GM21619 (cell line): ENCODE data around the gene RAD18.

Experiments used
- ATAC-seq: cut with Tn5 transposase; IDR thresholded peaks from one replicate; pipeline ENCODE4 v1.9.1; 2021; ENCODE audit not compliant: unreplicated experiment

RAD18 gene

DNA sequence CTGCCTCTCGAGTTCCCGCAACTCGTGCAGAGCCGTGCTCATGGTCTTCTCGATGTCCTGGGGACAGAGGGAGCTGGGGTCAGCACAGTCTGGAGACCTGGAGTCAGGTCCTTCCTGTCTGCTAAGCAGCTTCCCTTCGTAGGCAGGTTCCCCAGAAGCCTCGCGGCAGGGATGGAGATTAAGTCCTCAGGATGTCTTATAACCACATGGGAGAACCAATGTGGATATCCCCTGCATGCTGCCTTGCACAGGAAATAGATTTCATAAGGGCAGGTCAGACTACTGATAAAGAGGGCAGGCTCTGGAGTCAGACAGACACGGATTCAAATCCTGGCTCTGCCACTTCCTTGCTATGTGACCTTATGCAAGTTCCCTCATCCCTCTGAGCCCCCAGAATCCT, 22.6 kb upstream of the RAD18 start:
- no peak for ATAC-seq

DNA sequence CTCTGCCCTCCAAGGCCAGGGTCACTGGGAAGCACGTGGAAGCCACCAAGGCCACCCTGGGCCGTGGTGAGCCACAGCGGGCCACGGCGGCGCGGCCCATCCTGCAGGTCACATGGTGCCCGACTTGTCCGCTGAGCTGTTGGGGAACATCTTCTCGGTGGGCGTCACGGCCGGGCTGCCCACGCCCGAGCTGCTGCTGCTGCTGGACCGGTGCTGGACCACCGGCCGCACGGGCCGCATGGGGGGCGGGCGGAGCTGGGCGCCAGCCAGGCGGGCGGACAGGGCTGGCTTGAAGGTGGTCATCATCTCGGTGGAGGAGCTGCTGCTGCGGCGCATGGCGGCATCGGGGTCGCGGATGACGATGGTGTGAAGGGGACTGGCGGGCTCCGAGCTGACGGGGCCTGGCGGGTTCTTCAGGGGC, 22.1 kb upstream of the RAD18 start:
- ATAC-seq: no peak

DNA sequence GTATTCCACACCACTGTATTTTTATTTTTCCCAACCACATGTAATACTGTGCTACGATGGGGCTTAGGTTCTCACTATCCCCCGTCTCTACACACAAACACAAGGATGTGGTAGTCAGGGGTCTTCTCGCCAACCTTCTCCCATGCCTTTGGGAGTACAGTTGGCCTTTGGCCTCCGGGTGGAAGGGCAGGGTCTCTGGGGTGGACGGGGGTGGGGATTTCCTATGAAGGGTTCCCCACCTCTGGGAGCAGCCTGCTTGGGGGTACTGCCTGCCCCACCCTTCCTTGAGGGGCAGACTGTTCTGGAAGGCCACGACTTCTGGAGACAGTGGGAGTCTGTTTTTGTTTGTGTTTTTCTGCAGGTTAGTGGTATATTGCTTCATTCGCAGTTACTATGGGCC, 21.3 kb upstream of the RAD18 start:
- ATAC-seq: no peak

DNA sequence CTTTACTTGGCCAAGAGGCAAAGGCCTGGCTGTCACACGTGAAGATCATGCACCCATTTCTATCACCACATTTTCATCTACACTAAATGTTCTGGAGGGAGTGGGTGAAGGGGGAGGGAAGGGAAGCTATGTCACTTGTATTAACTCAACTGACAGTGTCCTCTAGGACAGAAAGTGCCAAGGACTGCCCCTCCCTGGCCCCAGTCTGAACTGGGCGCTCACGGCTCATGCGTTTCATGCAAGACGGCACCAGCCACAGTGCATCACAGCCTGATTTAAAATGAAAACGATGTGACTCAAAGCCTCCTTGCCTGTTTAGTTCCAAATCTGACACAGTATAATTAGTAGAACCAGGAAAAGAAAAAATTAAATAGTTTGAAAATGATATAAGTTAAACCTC, 20.8 kb upstream of the RAD18 start:
- ATAC-seq: no peak

DNA sequence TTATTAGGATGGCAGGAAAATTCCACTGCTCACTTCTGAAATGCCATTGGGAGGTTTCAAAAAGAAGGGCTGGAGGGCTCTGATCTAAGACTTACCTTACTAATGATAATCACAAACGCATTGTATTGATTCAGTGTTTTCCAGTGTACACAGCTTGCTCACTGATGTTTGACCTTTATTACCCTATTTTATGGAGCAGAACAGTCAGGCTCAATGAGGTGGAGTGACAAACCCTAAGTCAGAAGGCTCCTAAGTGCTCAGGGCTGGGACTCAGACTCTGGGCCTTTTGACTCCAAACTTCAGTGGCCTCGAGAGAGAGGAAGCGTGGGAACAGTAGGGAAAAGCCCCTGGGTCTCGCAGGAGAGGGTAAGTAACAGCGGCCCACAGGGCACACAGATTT, 20.3 kb upstream of the RAD18 start:
- ATAC-seq: no peak

DNA sequence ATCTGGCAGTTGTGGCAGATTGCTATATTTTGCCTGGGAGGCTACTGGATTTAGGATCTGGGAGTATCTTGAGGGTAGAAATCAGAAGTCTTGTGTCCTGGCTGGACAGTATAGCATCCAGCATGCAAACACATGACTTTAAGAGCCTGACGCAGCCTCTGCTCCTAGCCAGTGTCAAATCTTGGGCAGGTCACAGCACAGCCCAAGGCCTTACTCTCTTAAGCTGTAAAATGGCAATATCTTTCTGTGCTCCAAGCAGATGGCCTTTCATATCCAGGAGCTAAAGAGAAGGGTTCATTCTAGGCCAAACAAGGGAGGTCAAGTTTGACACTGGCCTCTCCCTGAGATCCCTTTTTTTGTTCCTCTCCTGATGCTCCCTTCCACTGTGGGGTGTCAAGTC, 19.8 kb upstream of the RAD18 start:
- no peak for ATAC-seq

DNA sequence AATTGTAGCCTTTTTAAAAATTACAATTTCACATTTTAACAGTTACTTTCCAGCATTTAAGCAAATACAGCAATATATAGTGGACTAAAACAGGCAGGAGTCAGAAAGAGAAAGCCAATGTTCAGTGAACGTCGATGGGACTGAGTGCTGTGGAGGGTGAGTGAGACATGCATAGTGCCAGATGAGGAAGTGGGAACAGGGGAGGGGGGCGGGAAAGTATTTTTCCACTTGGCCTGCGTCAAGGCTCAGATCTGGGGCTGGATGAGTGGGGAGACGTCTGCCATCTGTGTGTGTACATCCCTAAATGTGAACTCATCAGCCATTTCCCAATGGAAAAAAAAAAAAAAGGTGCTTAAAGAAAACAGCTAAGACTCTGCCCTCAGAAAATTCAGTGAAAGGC, 19.2 kb upstream of the RAD18 start:
- ATAC-seq: no peak

DNA sequence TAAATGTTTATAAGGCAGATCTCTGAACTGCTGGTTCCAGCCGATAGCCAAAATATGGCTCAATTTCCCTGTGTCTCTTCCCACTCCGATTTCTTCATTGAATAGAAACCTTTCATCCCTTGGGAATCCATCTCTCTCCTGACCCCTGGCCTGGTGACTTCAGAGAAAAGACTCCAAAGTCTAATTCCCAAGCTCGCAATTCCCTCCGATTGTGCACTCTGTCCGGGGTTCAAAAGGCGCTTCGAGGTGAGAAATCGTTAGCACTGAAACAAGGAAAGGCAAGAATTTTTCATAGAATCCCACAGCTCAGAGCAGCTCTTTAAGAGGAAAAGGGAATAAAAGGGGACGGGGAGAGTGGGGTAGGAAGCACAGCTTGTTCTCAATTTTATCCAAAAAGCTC, 18.4 kb upstream of the RAD18 start:
- no peak for ATAC-seq

DNA sequence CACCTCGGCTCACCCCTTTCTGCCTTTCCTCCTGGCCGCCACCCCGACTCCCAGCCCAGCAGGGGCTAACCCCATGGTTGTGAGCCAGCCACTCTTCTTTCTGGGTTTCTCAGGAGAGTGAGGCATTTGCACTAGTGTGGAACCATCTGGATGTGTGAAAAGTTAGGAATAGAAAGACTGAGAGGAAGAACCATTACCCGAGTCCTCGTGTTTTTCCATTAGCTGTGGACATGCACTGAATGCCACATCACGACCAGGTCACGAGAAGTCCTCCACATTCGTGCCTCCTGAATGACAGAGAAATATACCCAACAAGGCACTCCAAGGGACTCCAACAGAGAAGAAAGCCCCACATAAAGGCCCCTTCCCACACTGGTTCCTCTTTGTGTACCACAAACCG, 18.0 kb upstream of the RAD18 start:
- ATAC-seq: no peak

DNA sequence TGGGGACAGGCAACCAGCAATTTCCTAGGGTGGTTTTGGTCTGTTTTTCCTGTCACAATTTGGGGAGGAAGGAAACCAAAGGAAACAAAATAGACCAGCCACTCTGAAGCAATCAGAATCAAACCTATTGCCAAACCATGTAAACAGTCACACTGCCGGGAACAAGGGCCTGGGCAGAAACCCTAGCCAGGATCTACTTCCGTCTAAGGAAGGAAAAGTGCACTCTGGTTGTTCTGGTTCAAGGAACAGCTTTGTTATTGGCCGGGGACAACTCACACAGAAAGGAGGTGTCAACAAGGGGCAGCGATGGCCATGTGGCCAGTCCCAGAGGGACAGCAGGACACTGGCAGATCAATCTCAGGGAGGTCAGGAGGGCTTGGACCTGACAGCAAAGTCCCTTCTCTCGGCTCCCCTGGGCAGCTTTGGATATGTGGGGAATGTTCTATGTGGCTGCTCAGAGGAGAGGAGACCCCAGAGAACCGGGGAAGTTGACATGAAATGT, 17.5 kb upstream of the RAD18 start:
- ATAC-seq: no peak

DNA sequence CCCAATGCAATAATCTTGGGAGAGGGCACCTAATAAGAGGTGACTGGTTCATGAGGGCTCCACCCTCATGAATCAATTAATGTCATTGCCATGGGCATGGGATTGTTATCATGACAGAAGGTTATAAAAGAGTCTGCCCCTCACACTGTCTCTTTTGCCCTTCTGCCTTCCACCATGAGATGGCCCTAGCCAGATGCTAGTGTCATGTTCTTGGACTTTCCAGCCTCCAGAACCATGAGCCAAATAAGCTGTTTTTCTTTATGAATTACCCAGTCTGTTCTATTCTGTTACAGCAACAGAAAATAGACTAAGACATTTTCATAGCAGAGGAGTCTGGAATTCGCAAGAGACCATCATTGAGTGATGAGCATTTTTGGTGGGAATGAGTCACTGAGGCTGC, 16.0 kb upstream of the RAD18 start:
- ATAC-seq: no peak

DNA sequence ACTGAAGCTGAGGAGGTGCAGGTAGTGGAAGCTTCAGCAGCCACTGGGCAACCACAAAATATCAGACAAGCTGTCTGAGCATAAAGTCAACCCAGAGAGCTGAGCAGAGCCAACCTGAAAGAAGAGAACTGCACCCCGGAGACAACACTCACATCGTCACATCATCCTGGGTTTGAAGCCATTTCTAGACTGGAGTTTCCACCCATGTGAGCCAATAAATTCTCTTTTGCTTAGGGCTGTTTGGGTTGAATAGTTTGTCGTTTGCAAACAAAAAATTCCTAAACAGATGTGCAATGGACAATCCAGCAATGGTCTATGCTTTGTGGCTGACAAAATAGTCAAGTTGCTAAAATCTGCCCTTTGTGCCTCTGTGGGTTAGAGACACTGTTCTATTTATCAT, 15.3 kb upstream of the RAD18 start:
- no peak for ATAC-seq

DNA sequence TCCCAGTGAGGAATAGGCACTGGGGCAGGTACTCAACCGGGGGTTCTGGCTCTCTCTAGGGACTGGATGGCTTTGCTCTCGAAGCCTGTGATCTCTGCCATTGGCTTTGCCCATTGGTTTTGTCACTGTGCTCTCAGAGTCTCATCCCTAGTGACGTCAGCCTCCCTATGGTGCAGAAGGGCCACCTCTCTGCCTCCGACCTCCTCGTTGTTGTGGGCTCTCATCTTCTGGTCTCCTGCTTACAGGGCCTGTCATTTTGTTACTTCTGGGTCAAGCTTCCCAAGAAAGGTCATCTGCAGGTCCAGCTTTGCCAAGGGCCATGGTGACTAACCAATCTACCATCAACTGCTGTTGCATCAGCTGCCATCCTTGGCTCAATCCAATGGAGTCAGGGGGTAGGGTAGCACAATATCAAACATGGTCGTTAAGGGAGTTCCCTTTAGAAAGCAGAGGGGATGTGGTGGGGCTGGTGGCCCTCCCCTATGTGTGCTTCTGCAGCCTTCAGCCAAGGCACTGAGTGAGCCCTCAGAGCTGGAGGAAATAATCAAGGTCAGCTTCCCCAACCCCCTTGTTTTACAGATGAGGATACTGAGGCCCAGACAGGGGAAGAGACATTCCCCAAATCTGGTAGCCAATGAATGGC, 13.4 kb upstream of the RAD18 start:
- ATAC-seq: no peak

DNA sequence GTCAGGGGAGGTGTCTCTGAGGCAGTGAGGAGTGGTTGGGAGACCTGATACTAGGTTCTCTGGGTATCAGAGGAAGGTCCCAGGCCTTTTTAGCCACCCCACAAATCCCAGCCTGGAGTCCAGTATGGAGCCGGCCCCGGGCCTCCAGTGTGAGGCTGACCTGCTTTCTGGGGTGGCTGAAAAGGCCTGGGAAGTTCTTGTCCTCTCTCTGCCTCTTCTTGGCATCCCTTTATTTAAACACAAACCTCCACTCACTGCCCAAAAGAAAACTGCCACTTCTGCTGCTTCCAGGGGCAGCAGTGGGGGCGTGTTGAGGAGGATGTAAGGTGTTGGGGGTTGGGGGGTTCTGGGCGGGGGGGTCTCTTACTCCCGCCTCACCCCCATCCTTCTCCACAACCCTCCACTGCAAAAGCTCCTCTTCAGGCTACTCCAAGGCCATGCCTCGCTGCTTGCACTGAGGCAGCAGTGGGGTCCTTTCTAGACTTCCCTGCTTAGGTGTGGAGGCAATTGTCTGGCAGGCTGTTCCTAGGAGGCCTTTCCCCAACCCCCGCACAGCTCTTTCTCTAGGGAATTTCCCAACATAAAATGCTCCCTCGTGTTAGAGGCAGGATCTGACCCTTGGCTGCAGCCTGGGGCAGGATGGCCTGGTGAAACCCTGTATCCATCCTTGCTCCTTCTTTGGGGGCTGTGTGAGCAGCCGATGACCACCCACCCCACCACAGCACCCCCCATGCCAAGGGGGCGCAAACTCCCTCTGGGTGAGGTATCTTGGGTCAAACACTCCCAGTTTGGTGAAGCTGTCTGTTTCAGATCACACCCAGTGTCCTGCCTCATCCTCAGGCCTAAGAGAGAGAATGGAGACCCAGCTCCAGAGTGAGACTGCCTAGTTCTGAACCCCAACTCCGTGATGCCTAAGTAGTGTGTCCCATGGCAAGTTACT, 12.1 kb upstream of the RAD18 start:
- ATAC-seq: no peak

DNA sequence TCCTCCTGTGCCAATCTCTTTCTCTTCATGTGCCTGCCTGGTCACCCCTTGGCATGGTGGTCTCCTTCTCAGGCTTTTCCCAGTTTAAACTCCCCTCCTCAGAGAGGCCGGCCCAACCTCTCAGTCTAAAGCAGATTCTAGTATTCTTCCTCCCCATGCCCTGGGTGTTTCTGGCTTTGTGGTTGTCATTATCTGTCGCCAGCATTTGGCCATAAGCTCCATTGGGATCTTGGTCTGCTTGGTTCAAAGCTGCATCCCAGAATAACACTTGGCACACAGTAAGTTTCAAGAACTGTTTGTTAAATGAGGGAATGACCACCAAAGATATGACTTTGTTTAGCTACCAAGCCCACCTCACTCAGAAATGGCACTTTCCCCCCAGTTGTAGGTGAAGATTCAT, 11.2 kb upstream of the RAD18 start:
- ATAC-seq: no peak

DNA sequence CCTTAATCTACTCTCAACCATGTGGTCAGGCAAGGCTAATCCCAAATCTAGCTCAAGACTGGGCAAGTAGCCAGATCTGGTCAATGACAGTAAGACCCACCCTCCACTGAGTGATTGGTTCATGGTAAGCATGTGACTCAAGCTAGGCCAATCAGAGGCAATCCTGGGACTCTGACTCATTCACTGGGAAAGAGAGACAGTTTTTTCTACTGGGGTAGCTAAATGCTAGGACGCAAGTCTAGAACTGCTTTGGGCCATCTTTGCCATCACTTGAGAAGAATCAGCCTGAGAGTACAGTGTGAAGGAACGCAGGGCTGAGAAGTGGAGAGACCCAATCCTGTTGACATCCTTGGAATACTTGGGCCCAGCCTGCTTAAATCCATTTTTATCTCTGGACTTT, 9.4 kb upstream of the RAD18 start:
- peak; percentile 48 for ATAC-seq

DNA sequence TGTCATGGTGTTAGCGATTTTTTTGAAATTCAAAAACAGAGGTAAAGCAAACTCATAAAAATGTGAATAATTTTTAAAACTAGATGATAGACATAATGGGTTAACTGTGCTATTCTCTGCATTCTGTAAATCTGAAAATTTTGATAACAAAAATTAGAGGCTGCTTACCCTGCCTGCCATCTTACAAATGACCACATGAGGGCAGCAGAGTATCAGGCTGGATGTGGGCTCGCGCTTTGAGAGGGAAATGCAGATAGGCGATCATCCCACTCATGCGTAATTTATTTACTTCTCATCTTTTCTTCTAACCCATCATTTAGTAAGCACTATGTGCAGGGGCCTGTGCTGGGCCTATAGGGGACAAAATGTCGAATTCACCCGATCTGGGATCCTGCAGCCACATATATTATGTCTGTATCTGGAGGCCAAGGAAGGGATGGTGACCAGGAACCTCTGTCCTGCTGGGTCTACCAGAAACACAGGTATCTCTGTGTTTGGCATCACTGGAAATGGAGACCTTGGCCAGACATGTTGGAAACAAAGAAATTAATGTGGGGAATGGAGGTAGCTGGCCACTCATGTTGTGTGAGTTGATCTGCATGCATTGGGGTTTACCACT, 7.8 kb upstream of the RAD18 start:
- no peak for ATAC-seq

DNA sequence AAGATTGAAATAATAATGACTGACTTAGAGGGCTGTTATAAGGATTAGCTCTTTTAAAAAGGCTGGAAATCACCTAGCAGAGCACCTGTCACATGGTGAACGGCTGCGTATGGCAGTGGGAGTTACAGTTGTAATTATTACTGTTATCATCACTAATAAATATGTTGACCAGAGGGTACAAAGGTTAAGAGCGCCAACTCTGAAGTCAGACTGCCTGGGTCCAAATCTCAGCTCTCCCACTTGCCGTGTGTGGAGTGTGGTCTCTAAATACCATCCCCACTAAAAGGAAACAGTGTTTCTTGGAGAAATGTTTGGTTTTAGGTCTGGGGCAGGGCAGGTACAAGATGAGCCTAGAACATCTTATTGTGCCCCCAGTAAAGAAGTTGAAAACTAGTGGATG, 6.0 kb upstream of the RAD18 start:
- ATAC-seq: no peak

DNA sequence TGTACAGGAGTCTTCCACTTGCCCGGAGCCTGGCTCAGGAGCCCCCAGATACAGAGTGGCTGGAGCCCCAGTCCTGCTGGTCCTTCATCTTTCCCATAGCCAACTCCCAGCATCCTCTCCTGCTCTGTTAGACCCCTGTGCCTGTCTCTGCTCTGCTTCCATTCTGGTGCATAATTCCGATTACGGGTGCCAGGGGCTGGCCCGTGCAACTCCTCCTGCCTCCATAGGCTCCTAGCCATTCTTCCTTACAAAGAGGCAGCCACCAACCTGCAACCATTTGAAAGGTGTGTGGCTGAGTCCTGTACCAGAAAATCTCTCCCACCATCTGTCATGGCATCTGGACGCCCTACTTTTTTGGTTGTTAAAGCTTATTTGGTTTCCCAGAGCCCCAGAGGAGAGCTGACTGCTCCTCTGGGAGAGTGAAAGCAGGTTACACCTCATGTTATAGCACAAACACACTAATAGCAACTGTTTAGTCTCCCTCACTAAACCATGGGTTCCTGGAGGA, 5.2 kb upstream of the RAD18 start:
- no peak for ATAC-seq

DNA sequence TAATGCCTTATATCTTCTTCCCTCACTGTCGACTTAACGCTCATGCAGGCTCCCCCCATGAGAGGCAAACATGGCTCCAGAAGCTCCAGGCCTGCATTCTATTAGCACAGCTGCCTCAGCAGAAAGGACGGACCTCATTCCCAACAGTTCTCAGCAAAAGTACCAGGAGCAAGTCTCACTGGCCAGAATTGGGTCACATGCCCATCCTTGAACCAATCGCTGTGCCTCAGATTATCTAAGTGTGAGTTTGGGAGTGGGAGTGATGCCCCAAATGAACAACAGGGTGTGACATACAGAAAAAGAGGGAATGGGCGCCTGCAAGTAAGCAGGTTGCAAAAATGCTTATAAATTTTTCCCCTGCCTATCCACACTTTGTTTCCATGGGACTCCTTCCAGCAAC, 4.3 kb upstream of the RAD18 start:
- ATAC-seq: no peak

DNA sequence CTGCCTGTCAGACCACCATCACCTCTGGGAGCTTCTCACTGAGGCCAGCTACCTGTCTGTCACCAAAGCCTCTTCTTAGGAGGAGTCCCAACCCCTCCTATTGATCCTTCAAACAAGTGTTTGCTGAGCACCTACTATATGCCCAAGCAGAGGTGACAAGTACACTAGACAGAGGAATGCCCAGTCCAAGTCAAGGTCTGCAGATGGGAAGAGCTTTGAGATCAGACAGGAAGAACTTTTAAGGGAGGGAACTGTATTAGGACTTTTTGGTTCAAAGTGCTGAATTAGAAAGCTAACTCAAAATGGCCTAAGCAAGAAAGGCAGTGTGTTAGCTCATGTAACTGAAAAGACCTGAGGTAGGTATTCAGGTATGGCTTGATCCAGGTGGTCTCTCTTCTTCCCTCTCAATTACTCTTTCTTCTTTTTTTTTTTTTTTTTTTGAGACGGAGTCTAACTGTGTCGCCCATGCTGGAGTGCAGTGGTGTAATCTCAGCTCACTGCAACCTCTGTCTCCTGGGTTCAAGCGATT, 3.6 kb upstream of the RAD18 start:
- ATAC-seq: no peak
